ENCODE results near the gene CFAP107.

GRCh38 chr1:12798911-12799310, 52.9 kb downstream of the CFAP107 start:
- TF ChIP-seq CTCF (IDR thresholded peaks at IDR 0.05) (no peak), POLR2A (IDR thresholded peaks at IDR 0.05) (no peak)

Measured in esophagus squamous epithelium (tissue), 4 donors.